GM23338 (cell line): ENCODE data around the gene FHIT. TPM values are rescaled to one million over a fixed set of nuclear protein-coding genes. Genes with fewer than 3 reads are reported as not detected.

Experiments used
- ATAC-seq: fragments of 200-7000 bp; cut with Tn5 transposase; 3 replicates; pipeline ENCODE4 v1.9.1; 2020
- DNase-seq: peaks from one replicate; pipeline ENCODE4 v3.0.0-alpha.2; 2015; ENCODE audit warnings: low spot score
- H2AFZ ChIP-seq: fragments of 200-600 bp; sonication (generic); 2 replicates; pipeline ENCODE4 v1.8.0; 2016; ENCODE audit warnings: antibody characterized with exemption, mild to moderate bottlenecking, moderate library complexity
- H3F3A ChIP-seq: fragments of 200-600 bp; sonication (generic); replicated peaks from 2 replicates; pipeline ENCODE4 v1.8.0; 2017; ENCODE audit warnings: antibody characterized with exemption, mixed run types, low read depth
- H3K27ac ChIP-seq: fragments of 200-600 bp; sonication (generic); 2 replicates; pipeline ENCODE4 v1.6.1; 2016; ENCODE audit warnings: low read depth
- H3K27me3 ChIP-seq: fragments of 200-600 bp; sonication (generic); 2 replicates; pipeline ENCODE4 v1.8.0; 2016; ENCODE audit warnings: mild to moderate bottlenecking, mixed run types, moderate library complexity; ENCODE audit not compliant: insufficient read depth
- H3K36me3 ChIP-seq: fragments of 200-600 bp; sonication (generic); 2 replicates; pipeline ENCODE4 v1.8.0; 2016; ENCODE audit warnings: mild to moderate bottlenecking; ENCODE audit not compliant: insufficient read depth
- H3K4me1 ChIP-seq: fragments of 200-600 bp; sonication (generic); 2 replicates; pipeline ENCODE4 v1.8.0; 2016; ENCODE audit warnings: mild to moderate bottlenecking, moderate library complexity; ENCODE audit not compliant: insufficient read depth
- H3K4me2 ChIP-seq: fragments of 200-600 bp; sonication (generic); 2 replicates; pipeline ENCODE4 v1.7.1; 2017; ENCODE audit warnings: mixed run types
- H3K4me3 ChIP-seq: fragments of 200-600 bp; sonication (generic); 2 replicates; pipeline ENCODE4 v1.6.1; 2016; ENCODE audit warnings: mixed run types
- H3K79me2 ChIP-seq: fragments of 200-600 bp; sonication (generic); replicated peaks from 2 replicates; pipeline ENCODE4 v1.8.0; 2017; ENCODE audit warnings: mild to moderate bottlenecking; ENCODE audit not compliant: insufficient read depth
- H3K9me2 ChIP-seq: fragments of 200-600 bp; sonication (generic); 2 replicates; pipeline ENCODE4 v1.8.0; 2017; ENCODE audit not compliant: insufficient read depth
- H4K20me1 ChIP-seq: fragments of 200-600 bp; sonication (generic); replicated peaks from 2 replicates; pipeline ENCODE4 v1.8.0; 2017; ENCODE audit warnings: mild to moderate bottlenecking; ENCODE audit not compliant: insufficient read depth
- H3K27ac Mint-ChIP-seq: 2 replicates; pipeline ENCODE4 v1.8.0; 2020; ENCODE audit warnings: inconsistent platforms, mild to moderate bottlenecking, moderate library complexity, mixed read lengths
- H3K27me3 Mint-ChIP-seq: 3 replicates; pipeline ENCODE4 v1.8.0; 2022; ENCODE audit warnings: low read depth, mild to moderate bottlenecking, moderate library complexity, mixed read lengths, inconsistent platforms; ENCODE audit not compliant: insufficient read depth, poor library complexity
- H3K36me3 Mint-ChIP-seq: 3 replicates; pipeline ENCODE4 v1.8.0; 2021; ENCODE audit warnings: low read depth, mild to moderate bottlenecking, inconsistent platforms, moderate library complexity, mixed read lengths
- H3K4me1 Mint-ChIP-seq: 3 replicates; pipeline ENCODE4 v1.8.0; 2020; ENCODE audit warnings: mild to moderate bottlenecking, inconsistent platforms, mixed read lengths
- H3K4me3 Mint-ChIP-seq: 3 replicates; pipeline ENCODE4 v1.8.0; 2021; ENCODE audit warnings: moderate library complexity, mild to moderate bottlenecking, inconsistent platforms, mixed read lengths
- H3K9me3 Mint-ChIP-seq: 3 replicates; pipeline ENCODE4 v1.8.0; 2020; ENCODE audit warnings: moderate library complexity, mild to moderate bottlenecking, inconsistent platforms, mixed read lengths
- CREB1 ChIP-seq: fragments of 250-450 bp; sonication (Bioruptor Pico); IDR thresholded peaks from 2 replicates; pipeline ENCODE4 v1.5.0; 2020; ENCODE audit warnings: low read depth, mild to moderate bottlenecking, moderate library complexity
- CTCF ChIP-seq, 2 experiments: fragments of 200-600 bp in 1 of 2; sonication (generic) in 1 of 2; conservative IDR thresholded peaks; 2 replicates each; pipeline versions ENCODE4 v1.5.1 to v1.6.1; 2016 to 2017; ENCODE audit warnings: antibody characterized with exemption in 2 of 2, low read depth in 2 of 2, mild to moderate bottlenecking in 2 of 2, moderate library complexity in 1 of 2
- JUNB ChIP-seq: IDR thresholded peaks from one replicate; pipeline ENCODE4 v1.6.1; 2016; ENCODE audit warnings: antibody characterized with exemption; ENCODE audit not compliant: unreplicated experiment
- NANOG ChIP-seq: IDR thresholded peaks from 2 replicates; pipeline ENCODE4 v1.6.1; 2016; ENCODE audit warnings: antibody characterized with exemption, borderline replicate concordance
- POLR2AphosphoS5 ChIP-seq: IDR thresholded peaks from 2 replicates; pipeline ENCODE4 v1.6.1; 2016; ENCODE audit warnings: antibody characterized with exemption, low read depth
- STAT1 ChIP-seq: IDR thresholded peaks from one replicate; pipeline ENCODE4 v1.6.1; 2016; ENCODE audit warnings: antibody characterized with exemption; ENCODE audit not compliant: unreplicated experiment
- ZNF114 ChIP-seq: fragments of 250-450 bp; sonication (Bioruptor Pico); IDR thresholded peaks from 2 replicates; pipeline ENCODE4 v1.5.0; 2020; ENCODE audit warnings: mild to moderate bottlenecking, moderate library complexity
- ZNF462 ChIP-seq: fragments of 250-450 bp; sonication (Bioruptor Pico); IDR thresholded peaks from 2 replicates; pipeline ENCODE4 v1.5.0; 2020; ENCODE audit warnings: mild to moderate bottlenecking, moderate library complexity
- polyA plus RNA-seq: library from polyadenylated mRNA; unstranded; fragments of >200 nt; fragmentation: Nextera tagmentation; extraction: Ambion mirVana; gene quantifications from 2 replicates; pipeline ENCODE4 v1.2.1, GENCODE V29; 2016
- total RNA-seq: library from RNA; depleted of rRNA; stranded (reverse); fragments of >200 nt; shearing (Covaris generic); gene quantifications from 2 replicates; pipeline ENCODE4 v1.2.3, GENCODE V29; 2014
- TF ChIP-seq, protein P1 (sequence below): IDR thresholded peaks from one replicate; pipeline ENCODE4 v1.6.1; 2018; ENCODE audit warnings: antibody characterized with exemption; ENCODE audit not compliant: unreplicated experiment

Gene FHIT
- total and polyA plus RNA-seq, 2 experiments from 2014 or later = 3.0 to 8.3 TPM

GRCh38 chr3:60079076-60079475, 1172.2 kb downstream of the FHIT start:
- Mint-ChIP-seq H3K9me3 (no peaks in the 10 kb centered on the region; the same call in 2 of the 3 replicates), H3K4me3 (no peak overlapping the region), H3K4me1 (peaks cover 11% of the 10 kb centered on the region), H3K27ac (peak overlapping the region; percentile 7; the same call in 1 of the 2 replicates), H3K27me3 (no peaks in the 10 kb centered on the region), H3K36me3 (no peaks in the 10 kb centered on the region)
- Histone ChIP-seq H3K9me2 (no peaks in the 10 kb centered on the region), H3K27me3 (no peaks in the 10 kb centered on the region), H4K20me1 (no peaks in the 10 kb centered on the region), H3K4me1 (0 out of 2 replicates have a peak, but pooled peaks cover 5% of the 10 kb centered on the region), H3K4me3 (no peak overlapping the region), H3K79me2 (no peaks in the 10 kb centered on the region), H3F3A (no peaks in the 10 kb centered on the region), H3K27ac (no peak overlapping the region), H2AFZ (no peak overlapping the region; the same call in 1 of the 2 replicates), H3K4me2 (no peak overlapping the region), H3K36me3 (no peaks in the 10 kb centered on the region)
- TF ChIP-seq, protein P1, sequence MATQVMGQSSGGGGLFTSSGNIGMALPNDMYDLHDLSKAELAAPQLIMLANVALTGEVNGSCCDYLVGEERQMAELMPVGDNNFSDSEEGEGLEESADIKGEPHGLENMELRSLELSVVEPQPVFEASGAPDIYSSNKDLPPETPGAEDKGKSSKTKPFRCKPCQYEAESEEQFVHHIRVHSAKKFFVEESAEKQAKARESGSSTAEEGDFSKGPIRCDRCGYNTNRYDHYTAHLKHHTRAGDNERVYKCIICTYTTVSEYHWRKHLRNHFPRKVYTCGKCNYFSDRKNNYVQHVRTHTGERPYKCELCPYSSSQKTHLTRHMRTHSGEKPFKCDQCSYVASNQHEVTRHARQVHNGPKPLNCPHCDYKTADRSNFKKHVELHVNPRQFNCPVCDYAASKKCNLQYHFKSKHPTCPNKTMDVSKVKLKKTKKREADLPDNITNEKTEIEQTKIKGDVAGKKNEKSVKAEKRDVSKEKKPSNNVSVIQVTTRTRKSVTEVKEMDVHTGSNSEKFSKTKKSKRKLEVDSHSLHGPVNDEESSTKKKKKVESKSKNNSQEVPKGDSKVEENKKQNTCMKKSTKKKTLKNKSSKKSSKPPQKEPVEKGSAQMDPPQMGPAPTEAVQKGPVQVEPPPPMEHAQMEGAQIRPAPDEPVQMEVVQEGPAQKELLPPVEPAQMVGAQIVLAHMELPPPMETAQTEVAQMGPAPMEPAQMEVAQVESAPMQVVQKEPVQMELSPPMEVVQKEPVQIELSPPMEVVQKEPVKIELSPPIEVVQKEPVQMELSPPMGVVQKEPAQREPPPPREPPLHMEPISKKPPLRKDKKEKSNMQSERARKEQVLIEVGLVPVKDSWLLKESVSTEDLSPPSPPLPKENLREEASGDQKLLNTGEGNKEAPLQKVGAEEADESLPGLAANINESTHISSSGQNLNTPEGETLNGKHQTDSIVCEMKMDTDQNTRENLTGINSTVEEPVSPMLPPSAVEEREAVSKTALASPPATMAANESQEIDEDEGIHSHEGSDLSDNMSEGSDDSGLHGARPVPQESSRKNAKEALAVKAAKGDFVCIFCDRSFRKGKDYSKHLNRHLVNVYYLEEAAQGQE = no peak
- TF ChIP-seq CTCF (conservative IDR thresholded peaks at IDR 0.05; ENCODE audit: low read depth in 2 of 2) = peak; percentile 38 to 46
- peak; percentile 88 for ATAC-seq
- DNase-seq = peak; percentile 60

DNA sequence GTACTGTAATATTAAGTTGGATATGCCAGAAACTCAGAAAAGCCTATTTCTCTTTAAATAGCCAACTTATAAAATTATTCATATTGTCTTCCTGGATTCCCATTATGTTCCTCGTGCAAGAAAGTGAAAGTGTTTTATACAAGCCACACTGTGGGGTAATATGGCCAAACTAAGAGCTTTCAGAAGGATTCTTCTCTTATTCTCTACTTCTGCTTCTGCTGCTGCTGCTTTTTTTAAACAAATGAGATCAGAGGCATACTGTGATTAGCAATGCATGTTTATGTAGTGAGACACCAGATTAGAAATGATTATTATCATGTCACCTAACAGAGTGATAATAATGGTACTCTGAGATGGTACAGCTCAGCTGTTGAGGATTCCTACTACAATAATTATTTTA, 1174.9 kb downstream of the FHIT start:
- DNase-seq (no peak), ATAC-seq (no peak)
- no peaks in the 10 kb centered on the region; the same call in 2 of the 3 replicates for H3K9me3 Mint-ChIP-seq
- Histone ChIP-seq H2AFZ (no peak overlapping the region), H4K20me1 (no peaks in the 10 kb centered on the region), H3K27ac (no peak overlapping the region), H3K4me2 (no peak overlapping the region), H3K36me3 (no peaks in the 10 kb centered on the region), H3K9me2 (peaks cover 11% of the 10 kb centered on the region; the same call in 1 of the 2 replicates), H3K4me1 (0 out of 2 replicates have a peak, but pooled peaks cover 5% of the 10 kb centered on the region), H3K79me2 (no peaks in the 10 kb centered on the region), H3F3A (no peaks in the 10 kb centered on the region), H3K27me3 (no peaks in the 10 kb centered on the region), H3K4me3 (no peak overlapping the region)
- H3K27me3 Mint-ChIP-seq = no peaks in the 10 kb centered on the region
- H3K27ac Mint-ChIP-seq = no peak overlapping the region
- no peak overlapping the region for H3K4me3 Mint-ChIP-seq
- H3K4me1 Mint-ChIP-seq = peaks cover 11% of the 10 kb centered on the region
- no peaks in the 10 kb centered on the region for H3K36me3 Mint-ChIP-seq
- TF ChIP-seq JUNB = no peak
- no peak for TF ChIP-seq POLR2AphosphoS5
- TF ChIP-seq ZNF462 (CRISPR knock-in tag) = no peak
- TF ChIP-seq CREB1 (CRISPR knock-in tag) = no peak
- no peak for TF ChIP-seq NANOG
- no peak for TF ChIP-seq ZNF114
- no peak for TF ChIP-seq STAT1
